ENCODE results near the gene MUC6.

- no peak for TF ChIP-seq ELF4 (IDR thresholded peaks at IDR 0.05)
- TF ChIP-seq BHLHE40 (IDR thresholded peaks at IDR 0.05; ENCODE audit: borderline replicate concordance): no peak
- no peak for TF ChIP-seq FOXK2 (IDR thresholded peaks at IDR 0.05)
- no peak for TF ChIP-seq FOXM1 (IDR thresholded peaks at IDR 0.05; ENCODE audit: borderline replicate concordance)
- no peak for TF ChIP-seq NFRKB (IDR thresholded peaks at IDR 0.05)
- no peak for TF ChIP-seq SP1 (IDR thresholded peaks at IDR 0.05)
- TF ChIP-seq FOXA1 (IDR thresholded peaks at IDR 0.05): no peak
- no peak for TF ChIP-seq LEF1 (IDR thresholded peaks at IDR 0.05; ENCODE audit: borderline replicate concordance)
Measured at GRCh38 chr11:1001617-1002405, 34.7 kb downstream of the MUC6 start.

All from HEK293T (cell line).